ENCODE measurements around the gene GALNT14. TPM values are rescaled to one million over a fixed set of nuclear protein-coding genes. Genes with fewer than 3 reads are reported as not detected.

The GALNT14 gene
- total RNA-seq, 1 donor from 2014 or later: 0.33 TPM

DNA sequence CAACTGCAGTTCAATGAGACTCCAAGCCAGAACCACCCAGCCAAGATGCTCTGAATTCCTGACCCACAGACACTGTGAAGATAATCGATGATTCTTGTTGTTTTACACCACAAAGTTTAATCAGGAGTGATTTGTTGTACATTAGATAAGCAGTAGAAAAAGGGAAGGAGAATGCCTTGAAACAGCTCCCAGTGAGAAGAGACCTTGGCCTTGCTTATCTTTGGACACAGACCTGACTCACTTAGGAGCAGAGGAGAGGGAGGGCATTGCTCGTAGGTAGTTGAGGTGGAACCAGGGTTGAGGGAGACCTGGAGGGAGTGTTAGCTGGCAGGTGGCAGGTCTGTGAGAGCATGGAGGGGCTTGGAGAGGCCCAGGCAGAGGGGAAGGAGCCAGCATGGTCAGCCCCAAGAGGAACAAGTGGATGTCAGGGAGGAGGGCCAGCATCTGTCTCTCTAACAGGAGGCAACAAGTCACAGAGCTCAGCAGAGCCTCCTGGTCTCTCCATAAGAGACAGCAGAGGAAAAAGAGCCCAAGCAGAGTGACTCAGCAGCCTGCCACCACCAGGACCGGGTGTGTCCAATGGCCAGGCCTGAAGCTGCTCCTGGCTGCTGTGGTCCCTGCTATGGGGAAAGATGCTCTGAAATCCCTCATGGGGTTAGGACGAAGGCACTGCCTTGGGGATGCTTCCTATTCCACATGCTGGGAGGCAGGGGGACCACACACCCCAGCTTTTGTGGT, 169.4 kb downstream of the GALNT14 start:
- Mint-ChIP-seq H3K9me3 (no peaks in the 10 kb centered on the region), H3K36me3 (ENCODE audit: low read depth) (no peaks in the 10 kb centered on the region), H3K4me1 (no peaks in the 10 kb centered on the region), H3K27ac (no peak overlapping the region), H3K4me3 (no peak overlapping the region), H3K27me3 (no peaks in the 10 kb centered on the region)
- intact Hi-C loops (cut with micrococcal nuclease): no loop called here
- no peak for DNase-seq

DNA sequence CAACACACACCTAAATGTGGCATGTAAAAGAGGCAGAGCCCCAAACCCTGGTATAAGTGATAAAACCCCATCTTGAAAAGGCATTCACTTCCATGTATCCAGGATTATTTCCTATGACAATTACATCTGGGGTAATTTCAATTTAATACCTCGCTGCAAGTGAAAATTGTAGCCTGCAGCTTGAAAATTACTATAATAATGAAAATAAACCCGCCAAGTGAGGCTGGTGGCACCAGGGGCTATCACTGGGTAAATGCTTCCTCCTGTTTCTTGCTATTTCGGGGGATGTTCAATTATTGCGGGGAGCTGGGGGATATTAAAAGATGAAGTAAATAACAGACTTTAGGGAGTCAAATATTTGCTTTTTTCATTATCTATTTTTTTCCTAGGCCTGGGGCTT, 171.5 kb downstream of the GALNT14 start:
- Mint-ChIP-seq H3K27ac (no peak overlapping the region), H3K9me3 (no peaks in the 10 kb centered on the region), H3K4me1 (no peaks in the 10 kb centered on the region), H3K36me3 (ENCODE audit: low read depth) (no peaks in the 10 kb centered on the region), H3K27me3 (no peaks in the 10 kb centered on the region), H3K4me3 (no peak overlapping the region)
- DNase-seq: no peak
- intact Hi-C loops (cut with micrococcal nuclease): no loop called here

DNA sequence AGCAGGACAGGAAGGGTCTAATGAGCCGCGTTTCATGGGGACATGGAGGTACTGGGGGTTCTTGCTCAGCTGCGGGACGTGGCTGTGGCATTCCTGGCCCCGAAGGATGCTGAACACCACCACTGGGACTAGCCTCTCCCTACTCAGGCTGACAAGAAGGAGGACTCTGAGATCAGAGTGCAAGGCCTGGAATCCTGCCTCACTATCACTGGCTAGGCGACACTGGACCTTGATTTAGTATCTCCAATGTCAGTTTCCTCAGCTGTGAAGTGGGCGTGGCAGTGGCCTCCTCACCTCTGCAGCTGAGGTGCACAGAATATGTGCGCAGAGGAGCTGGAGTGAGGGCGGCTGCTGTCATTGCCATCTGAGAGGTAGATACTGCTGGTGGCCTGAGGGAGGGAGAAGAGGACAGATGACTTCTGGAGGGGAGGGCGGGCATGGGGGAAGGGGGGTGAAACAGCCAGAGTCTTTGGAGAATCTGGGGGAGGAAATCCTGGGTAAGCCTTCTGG, 173.2 kb downstream of the GALNT14 start:
- no peak overlapping the region for H3K4me3 Mint-ChIP-seq
- no peaks in the 10 kb centered on the region for H3K9me3 Mint-ChIP-seq
- no peaks in the 10 kb centered on the region for H3K36me3 Mint-ChIP-seq (ENCODE audit: low read depth)
- no peaks in the 10 kb centered on the region for H3K27me3 Mint-ChIP-seq
- no peak overlapping the region for H3K27ac Mint-ChIP-seq
- no peaks in the 10 kb centered on the region for H3K4me1 Mint-ChIP-seq
- DNase-seq: no peak
- intact Hi-C loops (cut with micrococcal nuclease): no loop called here

DNA sequence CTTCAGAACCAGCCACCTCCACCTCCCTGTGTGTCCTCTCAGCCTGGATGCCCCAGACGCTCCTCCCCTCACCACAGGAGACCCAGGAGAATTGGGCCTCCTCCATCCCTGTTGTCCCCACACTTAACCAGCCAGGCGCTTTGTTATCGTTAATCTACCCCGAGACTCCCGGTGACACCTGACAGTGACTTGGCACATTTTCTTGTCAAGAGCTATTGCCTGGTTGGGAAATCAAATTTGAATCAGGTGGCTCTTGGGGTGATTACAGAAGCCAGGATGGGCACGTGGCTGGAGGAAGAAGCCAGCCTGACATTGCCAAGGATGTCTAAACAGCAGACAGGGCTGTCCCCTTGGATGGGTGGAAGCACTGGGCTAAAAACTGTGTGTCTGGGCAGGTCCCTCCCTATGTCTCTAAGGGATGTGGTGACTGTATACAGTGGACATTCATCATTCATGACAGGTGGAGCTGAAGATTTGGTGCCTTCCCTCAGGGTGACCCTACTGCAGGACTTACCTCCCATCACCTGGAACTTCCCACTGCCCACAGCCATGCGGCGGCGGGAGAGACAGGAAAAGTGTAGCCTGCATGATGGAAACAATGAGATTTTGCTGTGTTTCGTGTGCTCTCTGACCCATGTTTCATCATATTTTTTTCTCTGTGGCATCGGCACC, 173.8 kb downstream of the GALNT14 start:
- Mint-ChIP-seq H3K27ac (no peak overlapping the region), H3K4me3 (no peak overlapping the region), H3K4me1 (no peaks in the 10 kb centered on the region), H3K36me3 (ENCODE audit: low read depth) (no peaks in the 10 kb centered on the region), H3K9me3 (no peaks in the 10 kb centered on the region), H3K27me3 (no peaks in the 10 kb centered on the region)
- DNase-seq: no peak
- intact Hi-C loops (cut with micrococcal nuclease): no loop called here

DNA sequence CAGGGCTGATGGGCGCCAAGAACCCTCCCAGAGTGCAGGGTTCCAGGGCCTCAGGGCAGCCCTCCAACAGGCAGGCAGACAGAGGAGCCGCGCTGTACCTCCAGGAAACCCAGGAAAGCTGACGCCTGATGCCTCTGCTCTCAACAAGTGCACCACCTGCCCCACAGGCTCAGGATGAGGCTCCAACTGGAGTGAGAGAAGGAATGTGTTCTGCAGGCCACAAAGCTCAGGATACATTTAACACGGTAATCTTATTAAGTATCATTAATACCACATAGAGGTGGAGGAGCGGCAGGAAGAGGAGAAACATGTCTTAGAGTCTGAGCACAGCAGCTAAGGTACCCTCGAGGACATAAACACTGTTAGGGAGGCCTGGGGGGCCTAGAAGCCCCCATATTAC, 175.1 kb downstream of the GALNT14 start:
- no peak for DNase-seq
- no peaks in the 10 kb centered on the region for H3K27me3 Mint-ChIP-seq
- H3K27ac Mint-ChIP-seq: no peak overlapping the region
- H3K36me3 Mint-ChIP-seq (ENCODE audit: low read depth): no peaks in the 10 kb centered on the region
- H3K4me1 Mint-ChIP-seq: no peaks in the 10 kb centered on the region
- intact Hi-C loops (cut with micrococcal nuclease): no loop called here
- no peak overlapping the region for H3K4me3 Mint-ChIP-seq
- H3K9me3 Mint-ChIP-seq: no peaks in the 10 kb centered on the region

DNA sequence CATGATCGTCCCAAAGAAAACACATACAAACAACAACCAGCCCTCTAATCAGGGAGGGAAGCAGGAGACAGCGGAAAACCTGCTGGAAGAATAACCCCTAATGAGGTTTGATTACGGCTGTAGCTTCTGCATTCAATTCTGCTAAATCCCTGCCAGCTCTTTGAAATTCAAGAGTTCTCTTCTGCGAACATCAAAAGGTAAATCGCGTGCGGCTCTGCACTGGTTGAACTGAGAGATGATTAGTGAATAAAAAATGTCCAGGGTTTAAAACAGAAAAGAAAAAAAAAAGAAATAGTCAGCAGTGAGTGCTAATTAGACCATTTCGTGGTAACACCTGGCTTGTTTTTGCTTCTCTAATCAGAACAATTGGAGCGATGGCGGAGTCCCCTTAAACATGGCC, 178.0 kb downstream of the GALNT14 start:
- DNase-seq: no peak
- no peak overlapping the region for H3K4me3 Mint-ChIP-seq
- no peaks in the 10 kb centered on the region for H3K36me3 Mint-ChIP-seq (ENCODE audit: low read depth)
- no peaks in the 10 kb centered on the region for H3K4me1 Mint-ChIP-seq
- H3K27ac Mint-ChIP-seq: no peak overlapping the region
- intact Hi-C loops (cut with micrococcal nuclease): no loop called here
- no peaks in the 10 kb centered on the region for H3K27me3 Mint-ChIP-seq
- no peaks in the 10 kb centered on the region for H3K9me3 Mint-ChIP-seq

DNA sequence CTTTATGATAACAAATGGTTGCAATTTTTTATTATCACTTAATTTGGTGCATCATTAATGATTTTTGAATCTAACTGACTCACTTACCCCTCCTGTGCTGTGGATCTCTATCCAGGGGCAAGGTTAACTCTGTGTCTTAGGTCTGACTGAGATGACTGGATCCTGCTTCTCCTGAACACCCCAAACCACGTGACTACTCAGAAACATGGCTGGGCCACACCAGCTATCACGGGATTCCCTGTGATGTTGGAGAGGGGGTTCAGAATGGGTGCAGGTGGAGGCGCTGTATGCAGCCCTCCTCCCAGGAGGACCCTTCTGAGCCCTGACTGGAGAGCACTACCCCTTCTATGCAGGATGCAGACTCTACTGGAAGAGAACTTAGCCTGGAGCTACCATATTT, 178.6 kb downstream of the GALNT14 start:
- Mint-ChIP-seq H3K36me3 (ENCODE audit: low read depth) (no peaks in the 10 kb centered on the region), H3K9me3 (no peaks in the 10 kb centered on the region), H3K27me3 (no peaks in the 10 kb centered on the region), H3K4me1 (no peaks in the 10 kb centered on the region), H3K27ac (no peak overlapping the region), H3K4me3 (no peak overlapping the region)
- no peak for DNase-seq
- intact Hi-C loops (cut with micrococcal nuclease): no loop called here

DNA sequence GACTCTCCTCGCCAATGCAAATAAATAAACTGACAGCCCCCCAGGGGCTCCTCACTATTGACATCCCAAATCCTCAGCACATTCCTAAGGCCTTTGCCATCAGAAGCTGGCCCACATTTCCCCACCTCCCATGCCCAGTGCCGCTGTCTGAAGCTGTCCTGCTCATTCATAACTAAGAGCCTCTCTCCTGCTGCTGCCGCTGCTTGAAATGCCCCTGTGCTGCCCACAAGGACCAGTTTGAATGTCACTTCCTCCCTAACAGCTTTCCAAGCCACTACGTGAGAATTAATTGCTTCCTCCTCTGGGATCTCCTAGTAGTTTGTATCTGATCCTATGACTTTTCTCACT, 179.3 kb downstream of the GALNT14 start:
- Mint-ChIP-seq H3K27ac (no peak overlapping the region), H3K4me3 (no peak overlapping the region), H3K27me3 (no peaks in the 10 kb centered on the region), H3K36me3 (ENCODE audit: low read depth) (no peaks in the 10 kb centered on the region), H3K4me1 (no peaks in the 10 kb centered on the region), H3K9me3 (no peaks in the 10 kb centered on the region)
- intact Hi-C loops (cut with micrococcal nuclease): no loop called here
- no peak for DNase-seq

DNA sequence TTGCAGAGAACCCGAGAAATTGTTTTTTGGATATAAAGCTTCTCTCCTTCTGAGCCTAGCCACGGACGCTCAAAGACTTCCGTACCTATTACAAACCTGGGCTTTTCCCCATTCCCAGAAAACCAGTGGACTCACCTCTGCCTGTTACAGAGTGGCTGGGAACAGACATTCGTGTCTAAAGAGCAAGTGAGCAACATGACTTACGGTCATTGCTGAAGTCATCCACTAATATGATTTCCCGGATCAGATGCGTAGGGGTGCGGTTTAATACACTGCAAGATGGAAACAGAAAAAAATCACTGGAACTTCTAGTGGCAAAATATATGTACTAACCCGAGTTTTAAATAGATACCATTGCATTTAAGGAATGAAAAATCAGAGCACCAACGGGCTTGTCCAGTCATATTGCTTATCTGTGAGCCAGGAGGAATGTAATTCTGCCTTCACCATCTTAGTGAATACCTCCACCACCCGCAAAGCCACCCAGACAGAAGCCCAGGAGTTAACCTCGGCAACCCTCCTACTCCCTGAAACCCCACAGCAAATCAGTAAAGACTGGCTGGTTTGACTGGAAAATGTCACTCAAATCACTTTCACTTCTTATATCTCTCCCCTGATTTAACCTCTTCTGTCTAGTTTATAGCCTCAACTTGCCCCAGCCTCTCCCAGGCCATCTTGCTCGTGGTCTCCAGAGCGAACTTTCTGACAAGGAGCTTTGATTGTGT, 179.9 kb downstream of the GALNT14 start:
- Mint-ChIP-seq H3K27ac (no peak overlapping the region), H3K27me3 (no peaks in the 10 kb centered on the region), H3K36me3 (ENCODE audit: low read depth) (no peaks in the 10 kb centered on the region), H3K4me3 (no peak overlapping the region), H3K9me3 (no peaks in the 10 kb centered on the region), H3K4me1 (no peaks in the 10 kb centered on the region)
- intact Hi-C loops (cut with micrococcal nuclease): no loop called here
- no peak for DNase-seq

DNA sequence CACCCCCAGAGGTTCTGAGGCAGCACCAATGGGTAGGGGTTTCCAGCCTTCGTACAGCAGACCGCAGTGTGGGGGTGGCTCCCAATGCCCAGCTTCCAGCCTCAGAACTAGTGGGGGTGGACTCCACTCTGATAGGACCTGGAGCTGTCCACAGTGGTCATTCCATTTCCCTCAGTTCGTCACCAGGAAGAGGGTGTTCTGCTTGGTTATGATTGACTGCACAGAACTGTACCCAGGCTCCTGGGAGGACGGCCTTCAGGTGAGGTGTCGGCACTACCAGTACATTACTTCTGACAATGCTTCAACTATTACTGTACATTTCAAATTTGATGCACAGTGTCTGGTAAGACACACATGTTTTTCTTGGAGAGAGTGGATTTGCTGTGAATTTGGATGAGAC, 180.6 kb downstream of the GALNT14 start:
- Mint-ChIP-seq H3K27me3 (no peaks in the 10 kb centered on the region), H3K27ac (no peak overlapping the region), H3K9me3 (peaks cover 3% of the 10 kb centered on the region), H3K36me3 (ENCODE audit: low read depth) (no peaks in the 10 kb centered on the region), H3K4me3 (no peak overlapping the region), H3K4me1 (no peaks in the 10 kb centered on the region)
- no peak for DNase-seq
- intact Hi-C loops (cut with micrococcal nuclease): no loop called here

DNA sequence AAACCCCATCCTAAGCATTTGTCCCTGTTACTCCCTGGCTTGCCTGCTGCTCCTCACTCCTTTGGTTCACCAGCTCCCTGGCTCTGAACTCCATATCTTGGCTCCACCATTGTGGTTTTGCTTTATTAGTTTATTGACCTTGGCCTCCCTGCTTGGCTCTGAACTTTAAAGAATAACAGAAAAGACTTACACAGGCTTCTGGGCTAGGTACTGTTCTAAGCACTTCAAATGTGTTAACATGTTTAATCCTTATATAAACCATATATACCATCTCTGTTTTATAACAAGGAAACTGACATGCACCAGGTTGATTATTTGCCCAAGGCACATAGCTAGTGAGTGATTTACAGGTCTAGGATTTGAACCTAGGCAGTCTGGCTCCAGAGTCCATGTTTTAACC, 181.2 kb downstream of the GALNT14 start:
- Mint-ChIP-seq H3K9me3 (peaks cover 3% of the 10 kb centered on the region), H3K4me1 (no peaks in the 10 kb centered on the region), H3K36me3 (ENCODE audit: low read depth) (no peaks in the 10 kb centered on the region), H3K27me3 (no peaks in the 10 kb centered on the region), H3K27ac (no peak overlapping the region), H3K4me3 (no peak overlapping the region)
- DNase-seq: no peak
- intact Hi-C loops (cut with micrococcal nuclease): no loop called here

DNA sequence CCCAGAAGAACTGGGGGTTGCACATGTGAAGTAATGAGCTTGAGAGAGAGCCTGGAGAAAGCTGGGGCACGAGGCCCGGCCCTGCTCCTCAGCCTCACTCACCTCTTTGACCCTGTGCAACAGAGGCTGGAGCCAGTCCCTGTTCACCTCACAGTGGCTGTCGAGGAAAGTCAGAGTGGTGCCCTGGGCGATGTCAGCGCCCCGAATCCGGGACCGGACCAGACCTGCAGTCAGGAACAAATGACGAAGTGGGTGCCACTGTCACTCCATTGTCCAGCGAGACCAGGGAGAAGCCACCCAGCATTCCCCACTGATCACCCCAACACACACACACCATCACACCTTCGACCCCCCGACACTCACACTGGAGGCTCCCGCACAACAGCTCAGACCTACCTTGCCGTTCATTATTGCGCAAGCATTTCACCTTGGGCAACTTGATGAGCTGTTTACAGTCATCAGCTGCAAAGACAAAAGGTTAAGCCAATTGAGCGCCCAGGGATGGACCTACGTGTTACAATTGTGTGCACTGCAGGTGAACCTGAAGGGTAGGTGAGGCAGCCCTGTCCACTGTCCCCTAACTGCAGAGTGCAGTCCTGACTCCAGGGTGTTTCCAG, 182.6 kb downstream of the GALNT14 start:
- no peak overlapping the region for H3K4me3 Mint-ChIP-seq
- intact Hi-C loops (cut with micrococcal nuclease): no loop called here
- no peak for DNase-seq
- H3K27me3 Mint-ChIP-seq: no peaks in the 10 kb centered on the region
- H3K27ac Mint-ChIP-seq: no peak overlapping the region
- H3K9me3 Mint-ChIP-seq: peaks cover 3% of the 10 kb centered on the region
- no peaks in the 10 kb centered on the region for H3K36me3 Mint-ChIP-seq (ENCODE audit: low read depth)
- H3K4me1 Mint-ChIP-seq: no peaks in the 10 kb centered on the region

DNA sequence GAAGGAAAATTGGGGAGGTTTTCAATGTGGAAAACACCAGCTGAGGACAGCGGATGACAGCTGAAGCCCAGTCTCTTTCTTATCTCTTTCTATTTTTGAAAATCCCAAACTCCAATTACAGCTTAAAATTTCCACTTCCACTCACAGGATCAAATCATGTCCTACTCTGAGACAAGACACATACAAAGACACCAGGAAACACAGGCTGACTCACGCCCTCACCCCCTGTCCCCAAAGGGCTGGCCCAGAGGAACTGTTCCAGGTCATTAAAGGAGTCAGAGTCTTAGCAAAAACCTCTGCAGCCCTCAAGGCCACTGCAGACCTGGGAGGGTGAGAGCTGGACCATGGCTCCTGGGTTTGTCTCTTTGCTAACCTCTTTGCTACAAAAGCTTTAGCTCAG, 187.9 kb downstream of the GALNT14 start:
- Mint-ChIP-seq H3K4me1 (no peaks in the 10 kb centered on the region), H3K27ac (no peak overlapping the region), H3K9me3 (peaks cover 3% of the 10 kb centered on the region), H3K27me3 (no peaks in the 10 kb centered on the region), H3K36me3 (ENCODE audit: low read depth) (no peaks in the 10 kb centered on the region), H3K4me3 (no peak overlapping the region)
- intact Hi-C loops (cut with micrococcal nuclease): no loop called here
- DNase-seq: no peak

DNA sequence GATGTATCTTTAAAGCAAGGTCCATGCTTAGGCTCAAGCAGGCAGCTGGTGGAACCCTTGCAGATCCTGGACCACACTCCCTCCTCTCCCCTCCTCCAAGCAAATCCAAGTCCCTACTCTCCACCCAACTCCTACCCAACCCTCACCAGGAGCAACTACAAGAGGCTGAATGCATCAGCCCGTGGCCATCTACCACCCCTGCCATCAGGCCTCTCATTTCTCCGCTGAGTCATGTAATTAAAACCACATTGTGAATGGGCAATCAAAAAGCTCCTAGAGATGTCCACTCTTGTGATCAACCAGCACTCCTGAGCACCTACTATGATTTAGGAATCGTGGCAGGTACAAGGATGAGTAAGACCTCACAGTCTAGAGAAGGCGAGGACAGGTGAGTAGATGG, 188.8 kb downstream of the GALNT14 start:
- Mint-ChIP-seq H3K27me3 (no peaks in the 10 kb centered on the region), H3K27ac (no peak overlapping the region), H3K4me1 (no peaks in the 10 kb centered on the region), H3K9me3 (peaks cover 3% of the 10 kb centered on the region), H3K4me3 (no peak overlapping the region), H3K36me3 (ENCODE audit: low read depth) (no peaks in the 10 kb centered on the region)
- intact Hi-C loops (cut with micrococcal nuclease): no loop called here
- no peak for DNase-seq

Data from activated CD4-positive, alpha-beta T cell treated with anti-CD3 and anti-CD28 coated beads, Interleukin-2, amount 10 ng/mL, durations not matched to agents 24 days and 14 days (primary cell).